HG03103 (cell line): ENCODE results near the gene CHRNA4.

Source experiments
- ATAC-seq: cut with Tn5 transposase; IDR thresholded peaks from one replicate; pipeline ENCODE4 v1.9.1; 2021; ENCODE audit warnings: low read depth; ENCODE audit not compliant: unreplicated experiment

The CHRNA4 gene

DNA sequence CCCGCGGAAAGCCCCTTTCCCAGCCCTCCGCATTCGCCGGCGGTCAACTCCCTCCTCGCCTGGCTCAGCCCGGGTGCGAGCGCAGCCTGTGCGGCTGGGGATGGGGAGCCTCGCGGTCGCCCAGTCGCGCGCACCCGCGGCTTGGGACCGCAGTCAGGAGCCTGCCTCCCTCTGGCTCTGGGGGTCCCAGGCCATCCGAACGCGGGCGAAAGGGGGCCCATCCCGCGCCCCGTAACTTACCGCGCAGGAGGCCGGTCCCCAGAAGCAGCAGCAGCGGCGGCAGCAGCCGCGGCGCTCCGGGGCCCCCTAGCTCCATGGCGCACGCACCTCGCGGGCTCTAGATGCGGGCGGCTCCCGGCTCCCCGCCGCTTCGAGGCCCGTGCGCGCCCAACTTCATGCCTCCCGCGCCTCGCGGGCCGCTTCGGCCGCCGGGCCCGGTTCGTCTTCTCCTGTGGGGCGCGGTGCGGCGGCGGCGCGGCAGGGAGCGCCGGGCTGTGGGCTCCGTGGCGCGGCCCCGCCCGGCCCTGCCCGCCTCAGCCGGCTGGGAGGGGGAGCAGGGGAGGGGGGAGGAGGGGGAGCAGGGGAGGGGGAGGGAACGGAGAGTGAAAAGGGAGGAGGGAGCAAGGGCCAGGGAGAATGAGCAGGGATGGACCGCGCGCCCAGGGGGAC lies at the start of gene CHRNA4:
Gene CHRNA4, minus strand, starts transcription at position 500 of the 669 bp plus-strand sequence. Its CDS starts 184 bp downstream, at position 316.
- ATAC-seq: no peak

DNA sequence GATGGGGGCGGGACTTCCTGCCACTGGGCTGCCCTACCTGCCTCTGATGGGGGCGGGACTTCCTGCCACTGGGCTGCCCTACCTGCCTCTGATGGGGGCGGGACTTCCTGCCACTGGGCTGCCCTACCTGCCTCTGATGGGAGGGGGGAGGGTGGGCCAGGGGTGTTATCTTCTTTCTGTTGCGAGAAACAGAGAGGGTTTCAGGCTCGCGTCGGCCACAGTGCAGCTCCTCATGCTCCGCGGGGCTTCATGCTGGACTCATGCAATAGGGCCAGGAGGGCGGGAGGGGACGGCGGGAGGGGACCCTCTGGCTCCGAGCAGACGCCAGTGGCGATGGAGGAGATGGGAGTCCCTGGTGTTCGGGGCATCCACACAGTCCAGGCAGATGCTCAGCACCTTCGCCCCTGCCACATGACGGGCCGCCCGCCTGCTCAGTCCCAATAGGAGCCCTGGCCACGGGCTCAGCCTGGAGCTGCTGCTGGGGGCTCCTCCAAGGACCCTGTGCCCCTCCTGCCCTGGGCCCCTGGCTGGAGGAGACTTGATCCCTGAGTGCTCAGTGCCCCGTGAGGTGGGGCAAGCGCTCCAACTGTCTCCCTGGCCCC lies 48.8 kb upstream of the CHRNA4 start:
- ATAC-seq: no peak

GRCh38 chr20:63409066-63409833 lies 48.1 kb upstream of the CHRNA4 start:
- ATAC-seq: no peak

- no peak for ATAC-seq
These were observed 47.5 kb upstream of the CHRNA4 start for GRCh38 chr20:63408684-63409046.

- no peak for ATAC-seq
These were observed 47.0 kb upstream of the CHRNA4 start for GRCh38 chr20:63407928-63408683.

DNA sequence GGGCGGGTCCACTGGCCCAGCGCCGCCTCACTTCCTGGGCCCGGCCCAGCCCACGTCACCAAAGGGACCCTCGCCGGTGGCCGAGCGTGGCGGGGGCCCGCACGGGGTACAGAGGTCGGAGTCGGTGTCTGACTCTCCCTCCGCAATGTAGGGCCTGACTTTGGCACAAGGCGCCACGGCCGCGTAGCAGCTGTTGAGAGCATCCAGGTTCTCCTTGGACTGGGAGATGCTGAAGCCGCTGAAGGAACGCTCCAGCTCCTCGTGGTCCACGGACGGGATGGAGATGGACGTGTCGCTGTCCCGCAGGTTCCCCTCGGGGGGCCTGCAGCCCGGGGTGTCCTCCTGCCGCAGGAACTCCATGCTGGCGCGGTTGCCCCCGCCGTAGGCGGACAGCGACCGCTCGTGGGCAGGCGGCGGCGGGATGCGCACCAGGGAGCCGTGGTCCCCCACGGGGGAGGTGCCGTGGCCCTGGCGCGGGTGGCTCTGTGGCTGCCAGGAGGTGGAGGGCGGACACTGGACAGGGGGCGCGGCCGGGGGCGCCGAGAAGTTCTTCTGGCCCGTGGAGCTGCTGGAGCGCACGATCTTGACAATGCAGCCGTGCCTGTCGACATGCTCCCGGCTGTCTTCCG lies 45.6 kb upstream of the CHRNA4 start:
- ATAC-seq: no peak

DNA sequence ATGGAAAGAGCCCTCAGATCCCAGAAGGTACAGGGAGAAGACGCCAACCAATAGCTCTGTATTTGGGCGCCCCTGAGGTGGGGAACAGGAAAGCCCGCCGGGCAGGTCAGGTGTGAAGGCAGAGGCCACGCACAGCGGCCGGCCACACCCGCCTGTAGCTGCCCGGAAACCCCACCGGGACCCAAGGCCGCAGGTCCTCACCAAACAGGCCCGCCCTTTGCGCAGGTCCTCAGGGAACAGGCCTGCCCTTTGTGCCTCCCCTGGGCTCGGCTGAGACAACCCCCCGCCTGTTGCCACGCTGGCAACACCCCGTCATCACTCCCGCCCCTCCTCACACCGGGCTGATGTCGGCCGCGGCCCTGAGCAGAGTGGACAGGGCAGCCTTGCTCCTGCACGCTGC lies 44.9 kb upstream of the CHRNA4 start:
- no peak for ATAC-seq

GRCh38 chr20:63405102-63405730 lies 44.1 kb upstream of the CHRNA4 start:
- ATAC-seq: no peak

- no peak for ATAC-seq
These were observed 43.3 kb upstream of the CHRNA4 start for GRCh38 chr20:63404129-63405085.

DNA sequence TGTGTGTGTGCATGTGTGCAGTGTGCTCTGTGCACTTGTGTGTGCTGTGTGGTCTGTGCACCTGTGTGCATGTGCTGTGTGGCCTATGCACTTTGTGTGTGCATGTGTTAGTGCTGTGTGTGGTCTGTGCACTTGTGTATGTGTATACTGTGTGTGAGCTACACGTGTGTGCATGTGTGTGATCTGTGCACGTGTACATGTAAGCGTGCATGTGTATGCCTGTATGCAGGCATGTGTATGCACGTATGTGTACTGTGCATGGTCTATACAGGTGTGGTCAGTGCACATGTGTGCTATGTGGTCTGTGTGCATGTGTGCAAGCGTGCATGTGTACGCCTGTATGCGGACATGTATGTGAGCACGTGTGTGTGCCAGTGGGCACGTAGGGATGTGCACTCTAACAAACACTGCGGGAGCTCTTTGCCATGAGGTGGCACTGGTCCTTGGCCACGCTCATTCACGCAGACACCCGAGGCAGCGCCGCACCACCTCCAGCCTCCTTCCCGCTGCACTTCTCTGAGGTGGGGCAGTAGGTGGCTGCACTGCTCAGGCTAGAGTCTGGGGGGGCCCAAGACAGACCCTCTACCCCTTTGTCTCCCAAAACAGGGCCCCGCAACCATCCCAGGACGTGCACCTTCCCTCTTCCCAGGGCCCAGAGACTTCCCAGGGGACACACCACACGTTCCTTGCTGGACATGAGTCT lies 42.4 kb upstream of the CHRNA4 start:
- ATAC-seq: no peak

GRCh38 chr20:63402860-63403220 lies 41.7 kb upstream of the CHRNA4 start:
- ATAC-seq: no peak

DNA sequence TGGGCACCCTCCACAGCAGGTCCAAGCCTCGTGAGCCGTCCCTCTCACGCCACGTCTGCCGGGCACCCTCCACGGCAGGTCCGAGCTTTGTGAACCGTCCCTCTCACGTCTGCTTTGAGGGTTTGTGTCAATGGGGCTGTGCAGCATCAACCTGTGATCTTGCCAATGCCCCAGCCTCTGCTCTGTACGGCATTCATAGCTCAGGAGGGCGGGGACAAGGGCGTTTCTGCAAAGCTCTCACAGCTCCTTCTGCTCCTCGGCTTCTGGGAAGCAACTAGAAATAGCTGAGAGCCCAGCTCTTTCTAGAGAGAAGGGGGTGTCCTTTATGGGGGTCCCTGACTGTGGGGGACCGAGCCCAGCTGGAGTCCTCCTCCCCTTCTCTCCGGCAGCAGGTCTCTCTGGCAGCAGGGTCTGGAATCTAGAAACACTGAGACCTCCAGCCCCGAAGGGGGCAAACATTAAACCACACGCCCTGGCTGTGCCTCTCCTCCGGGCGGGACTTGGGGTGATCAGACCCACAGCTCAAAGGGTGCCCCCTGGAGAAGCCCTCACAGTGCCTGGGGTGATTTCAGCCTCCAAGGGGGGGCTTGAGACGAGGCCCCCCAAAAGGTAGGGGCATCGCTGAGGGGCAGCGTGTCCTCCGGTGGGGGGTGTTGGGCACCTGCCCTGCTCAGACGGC lies 41.2 kb upstream of the CHRNA4 start:
- ATAC-seq: no peak

- ATAC-seq: no peak
These were observed 40.4 kb upstream of the CHRNA4 start for GRCh38 chr20:63401384-63402110.

- ATAC-seq: no peak
These were observed 39.5 kb upstream of the CHRNA4 start for GRCh38 chr20:63400486-63401210.

DNA sequence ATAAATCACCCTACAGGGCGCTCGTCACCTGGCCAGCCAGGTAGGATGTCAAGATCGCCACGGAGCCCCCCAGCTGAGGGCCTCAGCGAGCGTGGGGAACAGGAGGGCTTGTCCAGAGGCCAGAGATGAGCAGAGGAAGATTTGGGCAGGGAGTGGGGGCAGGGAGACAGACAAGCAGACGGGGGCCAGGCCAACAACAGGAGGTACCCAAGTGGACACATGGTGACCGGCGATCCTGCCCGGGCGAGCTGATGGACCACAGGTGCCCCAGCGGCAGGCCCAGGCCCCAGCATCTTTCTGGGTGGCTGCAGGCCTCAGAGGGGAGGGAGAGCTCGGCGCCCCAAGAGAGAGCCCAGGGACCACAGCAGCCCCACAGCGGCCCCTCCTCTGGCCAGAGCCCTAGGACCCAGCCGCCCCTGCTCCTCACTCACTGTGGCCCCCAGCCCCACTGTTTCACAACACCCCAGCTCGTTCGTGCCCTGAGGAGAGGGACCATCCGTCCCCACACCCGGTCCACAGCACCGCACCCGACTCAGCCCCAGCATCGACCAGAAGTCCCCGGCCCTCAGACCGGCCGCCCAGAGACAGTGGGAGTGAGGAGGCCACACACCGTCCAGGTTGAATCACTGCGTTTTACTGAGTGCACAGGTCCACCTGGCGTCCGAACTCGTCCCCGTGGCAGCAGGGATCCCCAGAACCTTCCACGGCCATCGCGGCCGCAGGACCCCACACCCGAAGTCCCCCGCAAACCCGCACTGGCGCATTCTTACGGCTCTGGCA lies 38.6 kb upstream of the CHRNA4 start:
- no peak for ATAC-seq
